HepG2 (cell line): ENCODE measurements around the gene KDM4E. TPM values are rescaled to one million over a fixed set of nuclear protein-coding genes. Genes with fewer than 3 reads are reported as not detected.

Experiments used
- ATF7-NPFF ChIP-seq: sonication (generic); formaldehyde crosslinking; IDR thresholded peaks from 2 replicates; pipeline ENCODE4 v1.8.1; 2023; ENCODE audit warnings: mild to moderate bottlenecking, low read depth, missing genetic modification reagents, moderate library complexity
- CENPT ChIP-seq: sonication (generic); formaldehyde crosslinking; IDR thresholded peaks from 2 replicates; pipeline ENCODE4 v1.8.0; 2022; ENCODE audit warnings: low read depth, mild to moderate bottlenecking, moderate library complexity, missing genetic modification reagents
- FOXC1 ChIP-seq: sonication (generic); formaldehyde crosslinking; IDR thresholded peaks from 2 replicates; pipeline ENCODE4 v1.8.0; 2022; ENCODE audit warnings: mild to moderate bottlenecking, missing genetic modification reagents, borderline replicate concordance
- HCFC1 ChIP-seq: fragments of 150-350 bp; IDR thresholded peaks from 2 replicates; pipeline ENCODE4 v1.6.1; 2014; ENCODE audit warnings: low read depth, low read length
- JUND ChIP-seq: sonication (generic); formaldehyde crosslinking; IDR thresholded peaks from 2 replicates; pipeline ENCODE4 v1.8.0; 2022; ENCODE audit warnings: mild to moderate bottlenecking, missing genetic modification reagents
- KLF15 ChIP-seq: sonication (generic); formaldehyde crosslinking; IDR thresholded peaks from 2 replicates; pipeline ENCODE4 v1.8.1; 2023; ENCODE audit warnings: borderline replicate concordance, mild to moderate bottlenecking, inconsistent platforms, missing genetic modification reagents, mixed read lengths
- LCORL ChIP-seq, 2 experiments: fragments of 450-650 bp in 1 of 2; sonication (generic) in 1 of 2; formaldehyde crosslinking in 1 of 2; IDR thresholded peaks; 2 replicates each; pipeline versions ENCODE4 v1.5.0 to v1.6.1; 2017 to 2020; ENCODE audit warnings: antibody characterized with exemption in 1 of 2, missing genetic modification reagents in 1 of 2
- RXRB ChIP-seq: IDR thresholded peaks from 2 replicates; pipeline ENCODE4 v1.6.1; 2016; ENCODE audit warnings: borderline replicate concordance, missing genetic modification reagents, missing compliant biosample characterization
- SKI ChIP-seq: fragments of 450-650 bp; IDR thresholded peaks from one replicate; pipeline ENCODE4 v1.6.1; 2018; ENCODE audit warnings: mild to moderate bottlenecking; ENCODE audit not compliant: partially characterized antibody
- YY1 ChIP-seq: IDR thresholded peaks from 2 replicates; pipeline ENCODE4 v1.6.1; 2011; ENCODE audit warnings: low read length, low read depth, moderate library complexity, mild to moderate bottlenecking; ENCODE audit not compliant: insufficient read depth, insufficient replicate concordance
- ZFP62 ChIP-seq: sonication (generic); formaldehyde crosslinking; IDR thresholded peaks from 2 replicates; pipeline ENCODE4 v1.4.0; 2020; ENCODE audit warnings: missing genetic modification reagents
- ZFX ChIP-seq: sonication (generic); formaldehyde crosslinking; IDR thresholded peaks from 2 replicates; pipeline ENCODE4 v1.4.0; 2020; ENCODE audit warnings: mild to moderate bottlenecking, low read depth, missing genetic modification reagents, moderate library complexity
- ZMYM2 ChIP-seq: sonication (generic); formaldehyde crosslinking; IDR thresholded peaks from 2 replicates; pipeline ENCODE4 v1.8.0; 2022; ENCODE audit warnings: mild to moderate bottlenecking, missing genetic modification reagents
- ZSCAN12 ChIP-seq: sonication (generic); formaldehyde crosslinking; IDR thresholded peaks from 2 replicates; pipeline ENCODE4 v1.9.0; 2021; ENCODE audit warnings: mild to moderate bottlenecking, missing genetic modification reagents
- ZSCAN30 ChIP-seq: sonication (generic); formaldehyde crosslinking; IDR thresholded peaks from 2 replicates; pipeline ENCODE4 v1.5.0; 2020; ENCODE audit warnings: mild to moderate bottlenecking, missing genetic modification reagents
- polyA plus RNA-seq, 8 experiments: library from polyadenylated mRNA; depleted of rRNA in 3 of 8; stranded (reverse) in 7 of 8; unstranded in 1 of 8; fragments of >200 nt; fragmentation: Illumina TruSeq in 4 of 8; extraction: Trizol in 4 of 8; gene quantifications; 2 replicates each; pipeline versions ENCODE4 v1.2.1 to v1.2.3, GENCODE V29; 2011 to 2016; ENCODE audit warnings: low read depth in 4 of 8, missing spikeins in 1 of 8, mixed read lengths in 1 of 8; ENCODE audit not compliant: insufficient read depth in 1 of 8
- total RNA-seq, 5 experiments: library from RNA; depleted of rRNA; stranded (reverse); fragments of >200 nt; fragmentation: Illumina TruSeq; extraction: Trizol; gene quantifications; 2 replicates each; pipeline ENCODE4 v1.2.3, GENCODE V29; 2016; ENCODE audit warnings: low read depth in 1 of 5
- TF ChIP-seq, protein P1 (sequence below): sonication (generic); formaldehyde crosslinking; IDR thresholded peaks from 2 replicates; pipeline ENCODE4 v1.4.0; 2020; ENCODE audit warnings: missing genetic modification reagents
- TF ChIP-seq, protein P2 (sequence below): sonication (generic); formaldehyde crosslinking; IDR thresholded peaks from 2 replicates; pipeline ENCODE4 v1.4.0; 2020; ENCODE audit warnings: missing genetic modification reagents, borderline replicate concordance
- TF ChIP-seq, protein P3 (sequence below): sonication (generic); formaldehyde crosslinking; IDR thresholded peaks from 2 replicates; pipeline ENCODE4 v1.5.0; 2020; ENCODE audit warnings: mild to moderate bottlenecking, missing genetic modification reagents
- TF ChIP-seq, protein P4 (sequence below): sonication (generic); formaldehyde crosslinking; IDR thresholded peaks from 2 replicates; pipeline ENCODE4 v1.5.0; 2020; ENCODE audit warnings: missing genetic modification reagents

KDM4E gene
- total and polyA plus RNA-seq, 2 of the 13 experiments (the other 11 are each of a cell fraction or from before 2014, with no cell fraction given), result not detected

DNA sequence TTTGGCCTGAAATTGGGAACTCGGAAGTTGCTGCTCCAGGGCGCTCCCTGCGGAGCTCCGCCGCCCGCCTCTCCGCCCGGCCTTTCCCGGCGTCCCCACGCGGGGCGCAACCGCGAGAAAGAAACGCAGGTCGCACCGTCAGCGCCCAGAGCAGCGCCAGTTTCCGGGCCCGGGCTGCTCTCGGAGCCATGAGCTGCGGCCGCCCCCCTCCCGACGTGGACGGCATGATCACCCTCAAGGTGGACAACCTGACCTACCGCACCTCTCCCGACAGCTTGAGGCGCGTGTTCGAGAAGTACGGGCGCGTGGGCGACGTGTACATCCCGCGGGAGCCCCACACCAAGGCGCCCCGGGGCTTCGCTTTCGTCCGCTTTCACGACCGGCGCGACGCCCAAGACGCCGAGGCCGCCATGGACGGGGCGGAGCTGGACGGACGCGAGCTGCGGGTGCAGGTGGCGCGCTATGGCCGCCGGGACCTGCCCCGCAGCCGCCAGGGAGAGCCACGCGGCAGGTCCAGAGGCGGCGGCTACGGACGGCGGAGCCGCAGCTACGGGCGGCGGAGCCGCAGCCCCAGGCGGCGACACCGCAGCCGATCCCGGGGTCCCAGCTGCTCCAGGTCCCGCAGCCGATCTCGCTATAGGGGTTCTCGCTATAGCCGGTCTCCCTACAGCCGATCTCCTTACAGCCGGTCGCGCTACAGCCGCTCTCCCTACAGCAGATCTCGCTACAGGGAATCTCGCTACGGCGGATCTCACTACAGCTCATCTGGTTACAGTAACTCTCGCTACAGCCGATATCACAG, 42.2 kb downstream of the KDM4E start (continued):
- TF ChIP-seq, protein P1, sequence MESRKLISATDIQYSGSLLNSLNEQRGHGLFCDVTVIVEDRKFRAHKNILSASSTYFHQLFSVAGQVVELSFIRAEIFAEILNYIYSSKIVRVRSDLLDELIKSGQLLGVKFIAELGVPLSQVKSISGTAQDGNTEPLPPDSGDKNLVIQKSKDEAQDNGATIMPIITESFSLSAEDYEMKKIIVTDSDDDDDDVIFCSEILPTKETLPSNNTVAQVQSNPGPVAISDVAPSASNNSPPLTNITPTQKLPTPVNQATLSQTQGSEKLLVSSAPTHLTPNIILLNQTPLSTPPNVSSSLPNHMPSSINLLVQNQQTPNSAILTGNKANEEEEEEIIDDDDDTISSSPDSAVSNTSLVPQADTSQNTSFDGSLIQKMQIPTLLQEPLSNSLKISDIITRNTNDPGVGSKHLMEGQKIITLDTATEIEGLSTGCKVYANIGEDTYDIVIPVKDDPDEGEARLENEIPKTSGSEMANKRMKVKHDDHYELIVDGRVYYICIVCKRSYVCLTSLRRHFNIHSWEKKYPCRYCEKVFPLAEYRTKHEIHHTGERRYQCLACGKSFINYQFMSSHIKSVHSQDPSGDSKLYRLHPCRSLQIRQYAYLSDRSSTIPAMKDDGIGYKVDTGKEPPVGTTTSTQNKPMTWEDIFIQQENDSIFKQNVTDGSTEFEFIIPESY (CRISPR knock-in tag), result no peak
- no peak for TF ChIP-seq KLF15
- TF ChIP-seq LCORL (IDR thresholded peaks at IDR 0.05), result no peak
- peak; percentile 45; the same call in 1 of the 2 replicates for TF ChIP-seq LCORL (CRISPR knock-in tag; IDR thresholded peaks at IDR 0.05)
- TF ChIP-seq ATF7-NPFF (CRISPR knock-in tag), result no peak; the same call in 1 of the 2 replicates
- TF ChIP-seq, protein P2, sequence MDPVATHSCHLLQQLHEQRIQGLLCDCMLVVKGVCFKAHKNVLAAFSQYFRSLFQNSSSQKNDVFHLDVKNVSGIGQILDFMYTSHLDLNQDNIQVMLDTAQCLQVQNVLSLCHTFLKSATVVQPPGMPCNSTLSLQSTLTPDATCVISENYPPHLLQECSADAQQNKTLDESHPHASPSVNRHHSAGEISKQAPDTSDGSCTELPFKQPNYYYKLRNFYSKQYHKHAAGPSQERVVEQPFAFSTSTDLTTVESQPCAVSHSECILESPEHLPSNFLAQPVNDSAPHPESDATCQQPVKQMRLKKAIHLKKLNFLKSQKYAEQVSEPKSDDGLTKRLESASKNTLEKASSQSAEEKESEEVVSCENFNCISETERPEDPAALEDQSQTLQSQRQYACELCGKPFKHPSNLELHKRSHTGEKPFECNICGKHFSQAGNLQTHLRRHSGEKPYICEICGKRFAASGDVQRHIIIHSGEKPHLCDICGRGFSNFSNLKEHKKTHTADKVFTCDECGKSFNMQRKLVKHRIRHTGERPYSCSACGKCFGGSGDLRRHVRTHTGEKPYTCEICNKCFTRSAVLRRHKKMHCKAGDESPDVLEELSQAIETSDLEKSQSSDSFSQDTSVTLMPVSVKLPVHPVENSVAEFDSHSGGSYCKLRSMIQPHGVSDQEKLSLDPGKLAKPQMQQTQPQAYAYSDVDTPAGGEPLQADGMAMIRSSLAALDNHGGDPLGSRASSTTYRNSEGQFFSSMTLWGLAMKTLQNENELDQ (CRISPR knock-in tag), result no peak
- no peak; the same call in 1 of the 2 replicates for TF ChIP-seq HCFC1
- no peak; the same call in 1 of the 2 replicates for TF ChIP-seq CENPT (CRISPR knock-in tag)
- no peak for TF ChIP-seq RXRB
- TF ChIP-seq ZMYM2 (CRISPR knock-in tag), result 0 out of 2 replicates have a peak, but pooled peaks have one; percentile 17
- peak; percentile 90 for TF ChIP-seq YY1
- TF ChIP-seq JUND (CRISPR knock-in tag), result no peak
- TF ChIP-seq ZSCAN30 (CRISPR knock-in tag), result no peak
- TF ChIP-seq ZSCAN12 (CRISPR knock-in tag), result no peak
- no peak for TF ChIP-seq ZFP62 (CRISPR knock-in tag)
- peak; percentile 63 for TF ChIP-seq SKI
- TF ChIP-seq, protein P3, sequence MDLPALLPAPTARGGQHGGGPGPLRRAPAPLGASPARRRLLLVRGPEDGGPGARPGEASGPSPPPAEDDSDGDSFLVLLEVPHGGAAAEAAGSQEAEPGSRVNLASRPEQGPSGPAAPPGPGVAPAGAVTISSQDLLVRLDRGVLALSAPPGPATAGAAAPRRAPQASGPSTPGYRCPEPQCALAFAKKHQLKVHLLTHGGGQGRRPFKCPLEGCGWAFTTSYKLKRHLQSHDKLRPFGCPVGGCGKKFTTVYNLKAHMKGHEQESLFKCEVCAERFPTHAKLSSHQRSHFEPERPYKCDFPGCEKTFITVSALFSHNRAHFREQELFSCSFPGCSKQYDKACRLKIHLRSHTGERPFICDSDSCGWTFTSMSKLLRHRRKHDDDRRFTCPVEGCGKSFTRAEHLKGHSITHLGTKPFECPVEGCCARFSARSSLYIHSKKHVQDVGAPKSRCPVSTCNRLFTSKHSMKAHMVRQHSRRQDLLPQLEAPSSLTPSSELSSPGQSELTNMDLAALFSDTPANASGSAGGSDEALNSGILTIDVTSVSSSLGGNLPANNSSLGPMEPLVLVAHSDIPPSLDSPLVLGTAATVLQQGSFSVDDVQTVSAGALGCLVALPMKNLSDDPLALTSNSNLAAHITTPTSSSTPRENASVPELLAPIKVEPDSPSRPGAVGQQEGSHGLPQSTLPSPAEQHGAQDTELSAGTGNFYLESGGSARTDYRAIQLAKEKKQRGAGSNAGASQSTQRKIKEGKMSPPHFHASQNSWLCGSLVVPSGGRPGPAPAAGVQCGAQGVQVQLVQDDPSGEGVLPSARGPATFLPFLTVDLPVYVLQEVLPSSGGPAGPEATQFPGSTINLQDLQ (CRISPR knock-in tag), result 0 out of 2 replicates have a peak, but pooled peaks have one; percentile 27
- TF ChIP-seq FOXC1 (CRISPR knock-in tag), result no peak
- TF ChIP-seq, protein P4, sequence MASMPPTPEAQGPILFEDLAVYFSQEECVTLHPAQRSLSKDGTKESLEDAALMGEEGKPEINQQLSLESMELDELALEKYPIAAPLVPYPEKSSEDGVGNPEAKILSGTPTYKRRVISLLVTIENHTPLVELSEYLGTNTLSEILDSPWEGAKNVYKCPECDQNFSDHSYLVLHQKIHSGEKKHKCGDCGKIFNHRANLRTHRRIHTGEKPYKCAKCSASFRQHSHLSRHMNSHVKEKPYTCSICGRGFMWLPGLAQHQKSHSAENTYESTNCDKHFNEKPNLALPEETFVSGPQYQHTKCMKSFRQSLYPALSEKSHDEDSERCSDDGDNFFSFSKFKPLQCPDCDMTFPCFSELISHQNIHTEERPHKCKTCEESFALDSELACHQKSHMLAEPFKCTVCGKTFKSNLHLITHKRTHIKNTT (CRISPR knock-in tag), result no peak
- peak; percentile 85 for TF ChIP-seq ZFX
